IMR-90 (cell line): Measurements from ENCODE around the gene GTPBP10. TPM values are rescaled to one million over a fixed set of nuclear protein-coding genes. Genes with fewer than 3 reads are reported as not detected.

ENCODE experiments used
- ATAC-seq: fragments of 200-7000 bp; cut with Tn5 transposase; 2 replicates; pipeline ENCODE4 v1.9.1; 2020; ENCODE audit warnings: low read depth, mild to moderate bottlenecking, moderate library complexity
- BruUV-seq: library from RNA; stranded (reverse); fragments of 400-500 nt; replicated peaks from 2 replicates; lab custom pipeline; 2021; lab: Mats Ljungman, UMichigan
- CTCF ChIA-PET: fragments of 300-600 bp; formaldehyde crosslinking; extraction: SDS; loops from one replicate; lab custom pipeline; 2021; ENCODE audit warnings: antibody characterized with exemption; lab: Yijun Ruan, JAX
- POLR2A ChIA-PET: fragments of 300-600 bp; sonication (Branson Sonifier 250); formaldehyde crosslinking; loops from one replicate; lab custom pipeline; 2022; ENCODE audit warnings: antibody characterized with exemption; ENCODE audit not compliant: unreplicated experiment; lab: Charles Lee
- DNase-seq: peaks from one replicate; pipeline ENCODE4 v3.0.0; 2013
- H2AFZ ChIP-seq: replicated peaks from 2 replicates; pipeline ENCODE3; 2013; ENCODE audit warnings: low read length, mild to moderate bottlenecking; ENCODE audit not compliant: poor library complexity
- H2AK5ac ChIP-seq: 2 replicates; pipeline ENCODE4 v1.6.1; 2013; ENCODE audit warnings: low read depth, low read length, inconsistent platforms
- H2AK9ac ChIP-seq: replicated peaks from 2 replicates; pipeline ENCODE3; 2013; ENCODE audit warnings: mild to moderate bottlenecking, low read depth, low read length, moderate library complexity; ENCODE audit not compliant: poor library complexity
- H2BK120ac ChIP-seq: 2 replicates; pipeline ENCODE4 v1.6.1; 2013; ENCODE audit warnings: low read depth, low read length, inconsistent platforms
- H2BK15ac ChIP-seq: 3 replicates; pipeline ENCODE4 v1.6.1; 2013; ENCODE audit warnings: low read depth, low read length, inconsistent platforms
- H2BK20ac ChIP-seq: 2 replicates; pipeline ENCODE4 v1.6.1; 2013; ENCODE audit warnings: low read depth, mild to moderate bottlenecking, inconsistent platforms, low read length, moderate library complexity
- H2BK5ac ChIP-seq: 2 replicates; pipeline ENCODE4 v1.6.1; 2013; ENCODE audit warnings: mild to moderate bottlenecking, low read depth, low read length, inconsistent platforms; ENCODE audit not compliant: poor library complexity, severe bottlenecking
- H3K14ac ChIP-seq: replicated peaks from 2 replicates; pipeline ENCODE4 v1.6.1; 2013; ENCODE audit warnings: low read depth, low read length, inconsistent platforms
- H3K18ac ChIP-seq: 2 replicates; pipeline ENCODE4 v1.6.1; 2013; ENCODE audit warnings: low read depth, low read length, control low read depth
- H3K23ac ChIP-seq: 2 replicates; pipeline ENCODE4 v1.6.1; 2013; ENCODE audit warnings: low read depth, low read length, inconsistent platforms
- H3K27ac ChIP-seq: 2 replicates; pipeline ENCODE4 v1.5.1; 2013; ENCODE audit warnings: mild to moderate bottlenecking, control low read depth, low read length; ENCODE audit not compliant: insufficient read depth
- H3K27me3 ChIP-seq: 2 replicates; pipeline ENCODE4 v1.6.1; 2013; ENCODE audit warnings: low read length; ENCODE audit not compliant: control insufficient read depth, insufficient read depth
- H3K36me3 ChIP-seq: 2 replicates; pipeline ENCODE4 v1.6.1; 2013; ENCODE audit warnings: low read length, mixed read lengths; ENCODE audit not compliant: control insufficient read depth, insufficient read depth
- H3K4ac ChIP-seq: 2 replicates; pipeline ENCODE4 v1.6.1; 2013; ENCODE audit warnings: low read depth, low read length, inconsistent platforms
- H3K4me1 ChIP-seq: 2 replicates; pipeline ENCODE4 v1.6.1; 2013; ENCODE audit warnings: low read length, mixed read lengths; ENCODE audit not compliant: control insufficient read depth, insufficient read depth
- H3K4me2 ChIP-seq: 2 replicates; pipeline ENCODE4 v1.6.1; 2013; ENCODE audit warnings: low read depth, mild to moderate bottlenecking, control low read depth, low read length, moderate library complexity
- H3K4me3 ChIP-seq: 2 replicates; pipeline ENCODE4 v1.5.1; 2013; ENCODE audit warnings: low read depth, mild to moderate bottlenecking, control low read depth, low read length, moderate library complexity; ENCODE audit not compliant: insufficient read depth
- H3K56ac ChIP-seq: 2 replicates; pipeline ENCODE4 v1.6.1; 2013; ENCODE audit warnings: low read length, inconsistent platforms; ENCODE audit not compliant: insufficient read depth; ENCODE audit errors: extremely low read depth
- H3K79me1 ChIP-seq, 2 experiments: 2 replicates each; pipeline ENCODE4 v1.6.1; 2013; ENCODE audit warnings: low read length in 2 of 2, inconsistent platforms in 1 of 2, low read depth in 1 of 2
- H3K9ac ChIP-seq: 2 replicates; pipeline ENCODE4 v1.6.1; 2013; ENCODE audit warnings: low read depth, low read length, control low read depth
- H3K9me1 ChIP-seq: 2 replicates; pipeline ENCODE4 v1.6.1; 2013; ENCODE audit warnings: low read length, inconsistent platforms; ENCODE audit not compliant: insufficient read depth
- H3K9me3 ChIP-seq: 2 replicates; pipeline ENCODE4 v1.6.1; 2013; ENCODE audit warnings: low read length; ENCODE audit not compliant: control insufficient read depth, insufficient read depth
- H4K20me1 ChIP-seq: 2 replicates; pipeline ENCODE4 v1.6.1; 2013; ENCODE audit warnings: low read length, inconsistent platforms; ENCODE audit not compliant: insufficient read depth
- H4K5ac ChIP-seq: 2 replicates; pipeline ENCODE4 v1.6.1; 2013; ENCODE audit warnings: mild to moderate bottlenecking, low read depth, low read length, control low read depth
- H4K8ac ChIP-seq, 2 experiments: 2 replicates each; pipeline ENCODE4 v1.6.1; 2013; ENCODE audit warnings: low read depth in 2 of 2, low read length in 2 of 2, control low read depth in 1 of 2, inconsistent platforms in 1 of 2
- H4K91ac ChIP-seq: 2 replicates; pipeline ENCODE4 v1.6.1; 2013; ENCODE audit warnings: low read depth, low read length, inconsistent platforms; ENCODE audit not compliant: insufficient read depth
- BHLHE40 ChIP-seq: fragments of 150-350 bp; IDR thresholded peaks from 2 replicates; pipeline ENCODE4 v1.6.1; 2016; ENCODE audit warnings: mild to moderate bottlenecking, low read depth, low read length
- CHD1 ChIP-seq: IDR thresholded peaks from 2 replicates; pipeline ENCODE4 v1.6.1; 2012; ENCODE audit warnings: low read depth, low read length, improper control_type of control experiment
- FOS ChIP-seq: fragments of 150-350 bp; IDR thresholded peaks from 2 replicates; pipeline ENCODE4 v1.6.1; 2016; ENCODE audit warnings: low read depth, low read length
- MAZ ChIP-seq: IDR thresholded peaks from 2 replicates; pipeline ENCODE4 v1.6.1; 2012; ENCODE audit warnings: low read depth, mild to moderate bottlenecking, low read length, improper control_type of control experiment, moderate library complexity, borderline replicate concordance
- MXI1 ChIP-seq: IDR thresholded peaks from 2 replicates; pipeline ENCODE4 v1.6.1; 2012; ENCODE audit warnings: low read depth, mild to moderate bottlenecking, low read length, moderate library complexity, borderline replicate concordance
- NFE2L2 ChIP-seq: fragments of 150-350 bp; IDR thresholded peaks from 2 replicates; pipeline ENCODE4 v1.6.1; 2016; ENCODE audit warnings: low read depth, mild to moderate bottlenecking, low read length
- POLR2A ChIP-seq: IDR thresholded peaks from 2 replicates; pipeline ENCODE4 v1.6.1; 2012; ENCODE audit warnings: mild to moderate bottlenecking, low read depth, low read length
- RAD21 ChIP-seq: IDR thresholded peaks from 2 replicates; pipeline ENCODE4 v1.6.1; 2012; ENCODE audit warnings: low read length, improper control_type of control experiment
- RCOR1 ChIP-seq: IDR thresholded peaks from 2 replicates; pipeline ENCODE4 v1.6.1; 2012; ENCODE audit warnings: mild to moderate bottlenecking, low read length, improper control_type of control experiment; ENCODE audit not compliant: insufficient replicate concordance
- RFX5 ChIP-seq: IDR thresholded peaks from 2 replicates; pipeline ENCODE4 v1.8.0; 2012; ENCODE audit warnings: low read depth, mild to moderate bottlenecking, low read length, moderate library complexity
- SMC3 ChIP-seq: fragments of 150-350 bp; IDR thresholded peaks from 2 replicates; pipeline ENCODE4 v1.6.1; 2016; ENCODE audit warnings: low read depth, mild to moderate bottlenecking, antibody characterized with exemption, low read length, moderate library complexity
- WGBS, 2 experiments: methylation state at CpG; one replicate each; pipeline versions ENCODE4 v1.1.5 to v1.1.7; 2013; ENCODE audit warnings: missing lambda C conversion rate in 2 of 2; ENCODE audit not compliant: insufficient read length in 1 of 2; ENCODE audit errors: extremely low coverage in 2 of 2; 5-methylcytosine and 5-hydroxymethylcytosine counted together
- dilution Hi-C: fragments of 300-500 bp; cut with HindIII; formaldehyde crosslinking; loops from one replicate; pipeline ENCODE4 v1.14.3; 2018; ENCODE audit warnings: low sequenced_read_pairs; ENCODE audit not compliant: unreplicated experiment
- in situ Hi-C: fragments of 300-500 bp; cut with MboI; formaldehyde crosslinking; loops from 3 replicates; pipeline ENCODE4 v1.14.3; 2019; ENCODE audit warnings: low sequenced_read_pairs, inconsistent platforms, mixed read lengths
- intact Hi-C: fragments of 100-400 bp; cut with micrococcal nuclease; formaldehyde crosslinking; loops from 2 replicates; pipeline ENCODE4 v1.10.0; 2022
- polyA plus RNA-seq, 3 experiments: library from polyadenylated mRNA; depleted of rRNA; stranded (reverse); fragments of >200 nt; gene quantifications; 2 replicates each; pipeline ENCODE4 v1.2.3, GENCODE V29; 2012; ENCODE audit warnings: low replicate concordance in 1 of 3
- total RNA-seq: library from RNA; depleted of rRNA; stranded (reverse); fragments of >200 nt; gene quantifications from 2 replicates; pipeline ENCODE4 v1.2.3, GENCODE V29; 2012
- TF ChIP-seq, protein P1 (sequence below): fragments of 150-350 bp; IDR thresholded peaks from 2 replicates; pipeline ENCODE4 v1.6.1; 2017; ENCODE audit warnings: mild to moderate bottlenecking, antibody characterized with exemption, low read length, low read depth
- TF ChIP-seq, protein P2 (sequence below): fragments of 150-350 bp; IDR thresholded peaks from 2 replicates; pipeline ENCODE4 v1.6.1; 2016; ENCODE audit warnings: low read depth, mild to moderate bottlenecking, low read length, moderate library complexity, borderline replicate concordance

Gene GTPBP10
- total and polyA plus RNA-seq, 2 of the 4 experiments (the other 2 are of a cell fraction): 11.5 to 12.8 TPM

DNA sequence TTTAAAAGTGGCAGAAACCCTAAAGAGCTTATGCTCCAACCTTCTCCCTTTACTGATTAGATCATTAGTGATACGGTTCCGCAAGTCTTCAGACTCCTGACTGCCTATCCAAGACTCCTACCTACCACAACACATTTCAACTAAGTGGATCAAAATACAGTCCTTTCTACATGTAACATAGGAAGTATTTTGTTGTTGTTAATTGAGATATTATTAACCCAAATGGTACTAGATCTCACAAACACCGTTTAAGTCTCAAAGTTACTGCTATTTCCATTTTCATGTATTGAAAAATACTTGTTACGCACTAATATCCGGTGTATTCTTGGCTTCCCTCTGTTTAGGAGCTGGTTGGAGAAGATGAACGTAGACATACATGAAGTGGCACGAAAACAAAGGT lies 26.5 kb upstream of the GTPBP10 start:
- Histone ChIP-seq H2AK9ac (no peak overlapping the region), H3K79me1 (no peaks in the 10 kb centered on the region), H2AFZ (no peak overlapping the region), H3K9ac (no peak overlapping the region), H3K14ac (no peak overlapping the region), H2BK20ac (no peak overlapping the region), H3K9me1 (no peaks in the 10 kb centered on the region), H4K8ac (no peak overlapping the region), H3K27me3 (peaks cover 30% of the 10 kb centered on the region), H3K18ac (no peak overlapping the region), H3K27ac (no peak overlapping the region), H3K23ac (no peak overlapping the region), H3K4me1 (no peaks in the 10 kb centered on the region), H4K20me1 (no peaks in the 10 kb centered on the region), H4K91ac (no peak overlapping the region), H4K5ac (no peak overlapping the region), H3K4ac (no peak overlapping the region), H3K4me3 (no peak overlapping the region), H2AK5ac (no peak overlapping the region), H2BK120ac (no peak overlapping the region), H2BK5ac (no peak overlapping the region), H3K9me3 (no peaks in the 10 kb centered on the region), H3K56ac (no peak overlapping the region), H3K4me2 (no peak overlapping the region), H3K36me3 (no peaks in the 10 kb centered on the region), H2BK15ac (no peak overlapping the region)
- POLR2A ChIA-PET: no interaction called here
- DNase-seq (no peak), ATAC-seq (no peak)
- WGBS, 2 experiments: 50% methylated on average over 2 of the region's 7 CpGs; no CpG with 5 or more reads in 1 of the 2 experiments
- TF ChIP-seq MXI1 (no peak), POLR2A (no peak), RFX5 (no peak), CHD1 (no peak), NFE2L2 (no peak), SMC3 (no peak), RCOR1 (no peak), MAZ (no peak), FOS (no peak), RAD21 (no peak), BHLHE40 (no peak)
- TF ChIP-seq, protein P1, sequence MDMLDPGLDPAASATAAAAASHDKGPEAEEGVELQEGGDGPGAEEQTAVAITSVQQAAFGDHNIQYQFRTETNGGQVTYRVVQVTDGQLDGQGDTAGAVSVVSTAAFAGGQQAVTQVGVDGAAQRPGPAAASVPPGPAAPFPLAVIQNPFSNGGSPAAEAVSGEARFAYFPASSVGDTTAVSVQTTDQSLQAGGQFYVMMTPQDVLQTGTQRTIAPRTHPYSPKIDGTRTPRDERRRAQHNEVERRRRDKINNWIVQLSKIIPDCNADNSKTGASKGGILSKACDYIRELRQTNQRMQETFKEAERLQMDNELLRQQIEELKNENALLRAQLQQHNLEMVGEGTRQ: no peak
- TF ChIP-seq, protein P2, sequence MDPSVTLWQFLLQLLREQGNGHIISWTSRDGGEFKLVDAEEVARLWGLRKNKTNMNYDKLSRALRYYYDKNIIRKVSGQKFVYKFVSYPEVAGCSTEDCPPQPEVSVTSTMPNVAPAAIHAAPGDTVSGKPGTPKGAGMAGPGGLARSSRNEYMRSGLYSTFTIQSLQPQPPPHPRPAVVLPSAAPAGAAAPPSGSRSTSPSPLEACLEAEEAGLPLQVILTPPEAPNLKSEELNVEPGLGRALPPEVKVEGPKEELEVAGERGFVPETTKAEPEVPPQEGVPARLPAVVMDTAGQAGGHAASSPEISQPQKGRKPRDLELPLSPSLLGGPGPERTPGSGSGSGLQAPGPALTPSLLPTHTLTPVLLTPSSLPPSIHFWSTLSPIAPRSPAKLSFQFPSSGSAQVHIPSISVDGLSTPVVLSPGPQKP: no peak
- CTCF ChIA-PET: no interaction called here
- in situ Hi-C loops: loop anchor here (25.0 kb wide), 1 partner anchor 1533 kb away; the partner anchor contains the start of gene TEX47
- no TSS peak for BruUV-seq
- dilution Hi-C loops: no loop called here
- intact Hi-C loops: no loop called here
